Esophagus muscularis mucosa (tissue), 4 donors: ENCODE measurements around the gene HHLA2.

Experiments
- EP300 ChIP-seq: sonication (generic); formaldehyde crosslinking; IDR thresholded peaks from one replicate; pipeline ENCODE4 v1.6.1; 2017; ENCODE audit warnings: antibody characterized with exemption
- POLR2A ChIP-seq: fragments of 450-650 bp; IDR thresholded peaks from one replicate; pipeline ENCODE4 v1.6.1; 2017; ENCODE audit warnings: antibody characterized with exemption, moderate library complexity, mild to moderate bottlenecking, low read depth
- POLR2AphosphoS5 ChIP-seq, 2 donors: sonication (generic); formaldehyde crosslinking; IDR thresholded peaks; one replicate each; pipeline ENCODE4 v1.6.1; 2017; ENCODE audit warnings: antibody characterized with exemption in 2 of 2
- TF ChIP-seq, protein P1 (sequence below), 3 experiments: fragments of 200-600 bp in 2 of 3; fragments of 450-650 bp in 1 of 3; sonication (generic) in 2 of 3; IDR thresholded peaks; one replicate each; pipeline ENCODE4 v1.5.1; 2017 to 2019; ENCODE audit warnings: antibody characterized with exemption in 3 of 3, mild to moderate bottlenecking in 2 of 3, moderate library complexity in 1 of 3

DNA sequence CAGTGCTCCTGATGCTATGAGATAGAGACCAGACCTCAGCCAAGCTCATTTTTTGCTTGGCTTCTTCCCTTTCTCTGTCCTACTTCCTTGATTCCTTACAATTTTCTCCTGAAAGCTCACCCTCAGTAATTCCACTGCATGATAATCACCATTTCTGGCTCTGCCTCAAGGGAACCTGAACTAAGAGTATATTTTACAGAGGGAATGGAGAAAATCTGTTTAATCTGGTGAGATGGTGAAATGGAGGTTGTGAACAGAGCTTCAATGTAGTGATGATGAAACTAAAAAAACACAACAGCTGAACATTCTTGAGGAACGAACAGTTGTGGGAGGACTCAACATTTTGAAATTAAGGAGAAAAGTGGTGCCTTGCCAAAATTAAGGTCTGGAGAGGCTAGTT lies 16.3 kb downstream of the HHLA2 start:
- TF ChIP-seq, protein P1, sequence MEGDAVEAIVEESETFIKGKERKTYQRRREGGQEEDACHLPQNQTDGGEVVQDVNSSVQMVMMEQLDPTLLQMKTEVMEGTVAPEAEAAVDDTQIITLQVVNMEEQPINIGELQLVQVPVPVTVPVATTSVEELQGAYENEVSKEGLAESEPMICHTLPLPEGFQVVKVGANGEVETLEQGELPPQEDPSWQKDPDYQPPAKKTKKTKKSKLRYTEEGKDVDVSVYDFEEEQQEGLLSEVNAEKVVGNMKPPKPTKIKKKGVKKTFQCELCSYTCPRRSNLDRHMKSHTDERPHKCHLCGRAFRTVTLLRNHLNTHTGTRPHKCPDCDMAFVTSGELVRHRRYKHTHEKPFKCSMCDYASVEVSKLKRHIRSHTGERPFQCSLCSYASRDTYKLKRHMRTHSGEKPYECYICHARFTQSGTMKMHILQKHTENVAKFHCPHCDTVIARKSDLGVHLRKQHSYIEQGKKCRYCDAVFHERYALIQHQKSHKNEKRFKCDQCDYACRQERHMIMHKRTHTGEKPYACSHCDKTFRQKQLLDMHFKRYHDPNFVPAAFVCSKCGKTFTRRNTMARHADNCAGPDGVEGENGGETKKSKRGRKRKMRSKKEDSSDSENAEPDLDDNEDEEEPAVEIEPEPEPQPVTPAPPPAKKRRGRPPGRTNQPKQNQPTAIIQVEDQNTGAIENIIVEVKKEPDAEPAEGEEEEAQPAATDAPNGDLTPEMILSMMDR (IDR thresholded peaks at IDR 0.05): no peak
- no peak for TF ChIP-seq POLR2A
- no peak for TF ChIP-seq EP300
- no peak for TF ChIP-seq POLR2AphosphoS5 (IDR thresholded peaks at IDR 0.05)
